Ureter (tissue), 1 donor: ENCODE measurements around the gene OTOG. TPM values are rescaled to one million over a fixed set of nuclear protein-coding genes. Genes with fewer than 3 reads are reported as not detected.

Experiments
- DNase-seq: peaks from one replicate; pipeline ENCODE4 v3.0.0-alpha.2; 2020; ENCODE audit warnings: low spot score
- total RNA-seq: library from RNA; stranded (reverse); gene quantifications from one replicate; pipeline ENCODE4 v1.2.4, GENCODE V29; 2023
- donor health status: DM: yes; HTN: yes; CAD: no.

Gene OTOG
- total RNA-seq, 1 donor from 2014 or later = 0.31 TPM

DNA sequence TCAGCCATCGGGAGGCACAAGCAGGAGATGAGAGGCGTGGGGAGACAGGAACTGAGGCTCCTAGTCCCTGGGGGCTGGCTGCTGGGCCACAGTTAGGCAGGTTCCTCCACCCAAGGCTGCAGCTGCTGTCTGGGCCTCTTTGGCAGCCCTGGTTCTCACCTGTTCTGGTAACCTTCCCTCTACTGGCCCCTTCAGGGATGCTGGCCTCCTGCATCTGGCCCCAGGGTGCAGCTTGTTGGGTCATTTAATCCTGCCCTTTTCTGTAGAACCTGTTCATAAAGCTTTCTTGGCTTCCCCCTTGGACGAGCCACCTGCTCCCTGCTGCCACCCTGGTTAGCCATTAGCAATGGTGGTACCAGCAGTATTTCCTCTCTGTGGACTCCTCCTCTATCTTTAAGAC is 8.3 kb upstream of the OTOG start:
- no peak for DNase-seq

DNA sequence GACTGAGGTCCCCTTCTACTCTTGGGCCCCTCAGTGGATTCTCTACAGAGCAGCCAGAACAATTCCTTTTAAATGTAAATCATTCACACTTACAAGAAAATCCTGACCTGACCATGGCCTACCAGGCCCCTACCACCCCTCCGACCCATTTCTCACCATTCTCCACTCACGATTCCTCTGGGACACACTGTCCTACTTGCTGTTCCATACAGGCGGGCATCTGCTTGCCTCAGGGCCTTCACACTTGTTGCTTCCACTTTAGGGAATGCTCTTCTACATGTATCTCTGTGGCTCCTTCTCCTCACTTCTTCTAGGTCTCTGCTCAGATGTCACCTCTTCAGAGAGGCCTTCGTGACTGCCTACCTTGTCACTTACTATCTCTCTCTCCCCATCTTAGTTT is 6.3 kb upstream of the OTOG start:
- no peak for DNase-seq

DNA sequence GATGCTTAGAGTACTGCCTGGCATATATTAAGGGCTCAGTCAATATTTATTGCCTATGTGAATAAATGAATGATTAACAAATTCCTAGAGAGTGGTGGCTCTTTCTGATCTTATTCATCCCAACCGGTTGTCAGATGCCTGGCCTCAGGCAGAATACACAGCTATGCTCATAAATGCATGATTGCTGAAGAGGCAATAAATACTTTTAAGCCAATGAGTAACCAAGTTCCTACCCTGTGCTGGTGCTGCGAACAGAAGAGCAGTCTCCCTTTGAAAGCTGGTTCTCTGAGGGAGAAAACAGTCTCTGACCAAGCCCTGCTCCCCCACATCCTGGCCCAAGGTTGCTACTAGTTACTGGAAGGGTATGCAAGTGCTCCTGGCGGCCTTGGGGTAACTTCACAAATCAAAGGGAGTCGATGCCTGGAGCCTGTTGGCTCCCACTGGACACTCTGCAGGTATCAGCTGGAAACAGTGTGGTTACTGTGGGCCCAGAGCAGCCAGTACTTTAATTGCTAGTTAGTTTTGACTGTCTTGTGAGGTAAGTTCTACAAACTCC is 5.7 kb upstream of the OTOG start:
- DNase-seq = no peak

DNA sequence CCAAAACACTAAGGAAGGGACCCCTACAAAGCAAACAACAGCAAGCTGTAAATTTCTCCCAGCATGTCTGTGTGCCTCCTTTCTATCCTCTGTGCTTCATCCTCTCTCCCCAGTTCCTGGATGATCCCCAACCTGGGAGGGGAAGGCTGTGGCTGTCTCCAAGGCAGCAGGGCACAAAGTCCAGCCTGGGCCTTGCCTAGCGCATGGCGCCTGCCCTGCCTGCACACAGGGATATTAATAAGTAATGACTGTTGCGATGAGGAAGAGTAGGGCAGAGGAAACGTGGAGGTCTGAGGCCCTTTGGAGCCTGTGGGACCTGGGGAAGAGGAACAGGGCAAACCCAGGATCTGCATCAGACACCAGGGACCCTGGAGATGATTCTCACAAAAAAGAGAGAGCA is 4.8 kb upstream of the OTOG start:
- DNase-seq = no peak

DNA sequence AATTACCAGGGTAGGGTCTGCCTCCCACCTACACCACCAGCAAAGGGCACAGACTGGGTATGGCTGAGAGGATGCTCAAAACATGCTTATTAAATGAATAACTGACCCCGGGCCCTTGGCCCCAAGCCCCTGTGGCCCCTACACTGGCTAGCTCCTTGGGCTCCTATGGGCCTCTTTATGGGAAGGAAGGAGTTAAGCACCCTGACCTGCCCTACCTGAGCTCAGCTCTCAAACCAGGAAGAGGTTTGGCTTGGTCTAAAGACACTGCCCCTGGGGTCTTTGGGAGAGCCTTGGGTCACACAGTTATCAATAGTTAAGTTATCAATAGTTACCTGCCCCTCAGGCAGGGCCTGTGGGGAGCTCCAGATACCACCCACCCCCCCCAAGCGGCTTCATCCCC is 4.0 kb upstream of the OTOG start:
- DNase-seq = no peak

DNA sequence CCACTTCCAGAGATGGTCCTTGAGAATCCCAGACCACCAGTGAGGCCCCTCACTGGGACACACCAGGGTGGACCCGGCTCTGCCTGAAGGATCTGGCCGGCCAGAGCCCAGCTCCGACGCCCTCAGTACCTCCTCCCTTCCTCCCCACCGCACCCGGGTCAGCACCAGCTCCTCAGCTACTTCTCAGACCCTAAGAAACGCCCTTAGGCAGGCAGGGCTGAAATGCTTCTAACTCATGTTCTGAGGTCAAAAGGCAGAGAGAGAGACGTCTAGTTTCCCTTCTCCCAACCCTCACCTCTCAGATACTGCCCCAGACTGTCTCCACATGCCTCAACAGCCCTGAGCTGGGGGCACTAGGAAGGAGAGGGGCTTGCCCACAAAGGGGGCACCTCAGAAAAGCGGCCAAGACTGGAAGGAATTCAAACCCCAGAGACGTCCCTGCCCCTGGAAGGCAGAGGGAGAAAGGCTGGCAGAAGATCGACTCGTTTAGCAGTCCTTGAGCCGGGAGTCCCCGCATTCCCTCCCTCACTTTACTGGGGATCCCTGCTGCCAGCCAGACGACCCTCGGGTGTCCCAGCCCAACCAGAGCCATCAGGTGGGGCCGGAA is 3.4 kb upstream of the OTOG start:
- DNase-seq = no peak

DNA sequence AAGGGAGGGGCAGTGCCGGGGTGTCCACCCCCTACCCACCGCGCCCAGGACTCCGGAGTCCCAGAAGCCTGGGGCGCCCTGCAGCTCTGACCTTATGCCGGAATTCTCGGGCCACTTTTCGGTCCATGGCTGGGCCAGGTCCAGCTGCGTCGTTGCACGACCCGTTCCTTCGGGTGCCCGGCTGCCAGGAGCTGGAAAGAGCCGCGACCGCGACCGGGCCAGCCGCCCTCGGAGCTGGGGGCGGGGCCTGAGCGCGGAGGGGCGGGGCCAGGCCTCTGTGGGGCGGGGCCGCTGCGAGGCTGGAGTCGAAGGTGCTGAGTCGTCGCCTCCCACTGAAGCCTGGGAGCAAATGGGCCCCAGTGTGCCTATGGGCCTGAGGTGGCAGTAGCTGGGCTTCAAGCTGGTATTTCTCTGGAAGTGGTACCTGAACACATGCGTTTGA is 2.9 kb upstream of the OTOG start, which contains the start of gene USH1C:
USH1C (minus strand) TSS at position 236 of the 442 bp plus-strand sequence; CDS start at position 127, 109 bp downstream.
- no peak for DNase-seq

DNA sequence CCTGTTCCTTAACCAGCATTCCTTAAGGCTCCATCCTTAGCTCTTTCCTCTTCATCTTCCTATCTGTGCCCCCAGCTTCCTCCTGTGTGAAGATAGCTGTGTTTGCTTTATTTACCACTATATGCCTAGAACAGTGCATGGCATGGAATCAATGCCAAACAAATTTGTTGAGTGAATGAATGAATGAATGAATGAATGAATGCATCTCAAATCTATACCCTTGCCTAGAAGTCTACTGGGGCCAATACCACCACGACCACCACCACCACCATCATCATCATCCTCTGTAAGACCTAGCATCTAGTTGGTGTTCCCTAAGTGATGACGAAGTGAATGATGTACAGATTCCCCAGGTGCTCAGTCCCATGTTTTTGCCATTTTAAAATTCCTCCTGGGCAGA is 819 bp upstream of the OTOG start:
- DNase-seq = no peak

DNA sequence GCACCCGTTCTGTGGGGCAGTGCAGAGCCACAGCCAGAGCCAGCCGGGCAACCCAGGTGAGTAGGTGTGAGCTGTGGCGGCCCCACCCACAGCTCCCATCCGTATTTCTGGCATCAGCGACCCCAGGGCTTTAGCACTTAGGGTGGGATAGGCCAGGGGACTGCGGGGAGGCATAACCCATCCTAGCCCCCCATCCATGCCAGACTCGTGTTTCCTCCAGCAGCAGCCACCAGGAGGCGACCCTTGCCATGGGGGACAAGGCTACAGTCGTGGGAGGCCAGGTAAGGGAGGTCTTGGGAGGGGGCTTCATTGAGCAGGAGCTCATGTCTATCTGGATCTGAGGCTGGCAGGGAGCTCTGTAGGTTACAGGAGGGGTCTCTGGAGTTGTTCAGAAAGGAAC is 873 bp downstream of the OTOG start:
- DNase-seq = no peak

DNA sequence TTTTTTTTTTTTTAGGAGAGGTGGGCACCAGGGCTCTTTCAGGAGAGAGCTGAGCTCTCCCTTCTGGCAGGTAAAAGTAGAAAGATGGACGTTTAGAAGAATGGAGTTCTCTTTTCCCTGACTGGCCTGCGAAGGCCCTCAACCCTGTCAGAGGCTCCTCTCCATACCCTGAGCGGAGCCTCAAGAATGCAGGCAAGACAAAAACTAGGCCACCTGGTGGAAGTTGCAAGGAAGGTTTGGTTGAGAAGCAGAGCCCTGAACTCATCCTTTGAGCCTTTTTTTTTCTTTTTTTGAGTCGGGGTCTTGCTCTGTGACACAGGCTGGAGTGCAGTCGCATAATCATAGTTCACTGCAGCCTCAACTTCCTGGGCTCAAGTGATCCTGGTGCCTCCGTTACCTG is 1.4 kb downstream of the OTOG start:
- no peak for DNase-seq

DNA sequence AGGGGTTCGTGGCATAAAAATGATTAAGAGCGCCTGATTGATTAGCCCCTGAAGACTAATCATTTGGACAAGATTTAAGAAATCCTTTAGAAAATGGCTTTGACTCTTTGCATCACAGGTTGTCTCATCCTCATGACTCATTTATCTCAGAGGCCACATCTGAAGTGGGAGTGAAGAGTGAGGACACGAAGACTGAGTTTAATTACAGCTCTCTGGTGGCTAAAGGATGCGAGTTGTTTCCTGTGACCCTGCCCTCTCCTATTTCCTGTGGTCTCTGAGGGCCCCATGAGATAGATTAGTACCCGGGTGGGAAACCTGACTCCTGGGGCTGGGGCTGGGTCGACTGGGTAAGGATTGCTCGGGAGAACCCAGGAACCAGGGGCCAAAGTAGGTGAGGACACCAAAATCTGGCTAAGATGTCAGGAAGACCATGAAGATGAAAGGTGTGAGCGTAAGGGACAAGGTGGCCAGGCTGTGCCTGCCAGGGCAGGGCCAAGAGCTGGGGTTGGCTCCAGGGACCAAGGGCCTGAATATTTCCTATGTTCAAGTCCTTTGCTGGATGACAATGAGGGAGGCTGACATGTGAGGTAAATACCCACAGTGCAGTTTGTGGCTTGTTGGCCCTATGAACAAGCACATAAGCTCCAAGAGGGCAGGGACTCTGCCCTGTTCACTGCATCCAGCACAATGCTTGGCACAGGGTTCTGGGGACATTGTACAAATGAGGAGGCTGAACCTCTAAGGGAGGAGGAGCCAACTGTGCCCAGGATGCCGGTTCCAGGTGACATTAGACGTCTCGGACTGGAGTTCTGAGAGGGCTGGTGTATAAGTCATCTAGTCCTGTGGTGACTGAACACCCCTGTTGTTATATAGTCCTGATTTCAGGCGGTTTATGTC is 3.6 kb downstream of the OTOG start:
- DNase-seq = no peak

DNA sequence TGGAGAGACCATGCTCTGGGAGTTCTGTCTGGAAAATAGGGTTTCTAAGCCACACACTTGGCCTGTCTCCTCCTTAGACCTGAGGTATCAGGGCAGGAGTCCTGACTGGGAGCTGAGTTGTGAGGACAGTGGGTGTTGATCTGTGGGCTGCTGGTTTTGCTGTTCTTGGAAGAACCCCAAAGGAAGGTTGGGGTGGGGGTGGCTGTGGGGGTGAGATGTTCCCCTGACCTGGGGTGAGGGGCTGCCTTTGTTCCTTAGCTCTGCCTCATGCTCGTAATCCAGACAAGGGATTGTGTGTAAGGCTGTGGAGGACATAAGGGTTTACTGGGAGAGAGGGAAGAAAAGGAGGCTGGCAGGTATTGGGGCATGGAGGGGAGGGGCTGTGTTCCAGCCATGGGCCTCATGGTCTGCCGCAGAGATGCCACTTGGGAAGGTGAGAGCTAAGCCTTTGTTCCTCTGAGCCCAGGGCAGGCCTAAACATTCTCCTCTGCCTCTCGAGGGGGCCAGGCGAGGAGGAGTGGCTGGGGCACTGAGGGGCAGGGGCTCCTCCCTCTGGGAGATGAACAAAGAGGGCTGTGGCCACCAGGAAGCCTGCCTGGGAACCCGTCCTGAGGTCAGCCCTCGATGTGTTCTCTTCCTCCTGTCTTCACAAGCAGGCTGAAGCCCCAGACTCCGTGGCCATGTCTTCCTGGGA is 4.4 kb downstream of the OTOG start:
- DNase-seq = no peak

DNA sequence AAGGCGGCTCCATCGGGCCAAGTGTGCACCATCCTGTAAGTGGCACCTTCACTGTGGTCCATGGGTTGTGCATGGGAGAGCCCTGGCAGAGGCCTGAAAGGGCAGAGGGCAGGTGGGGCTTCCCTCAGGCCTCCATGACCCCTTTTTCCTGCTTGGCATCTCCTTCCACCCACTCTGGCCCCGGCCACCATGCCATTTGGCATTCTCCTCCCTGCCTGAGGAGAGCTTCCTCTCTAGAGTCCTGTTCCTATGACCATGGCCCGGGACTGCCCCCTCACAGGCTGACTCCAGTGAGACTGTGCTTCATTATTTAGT is 4.9 kb downstream of the OTOG start:
- no peak for DNase-seq

DNA sequence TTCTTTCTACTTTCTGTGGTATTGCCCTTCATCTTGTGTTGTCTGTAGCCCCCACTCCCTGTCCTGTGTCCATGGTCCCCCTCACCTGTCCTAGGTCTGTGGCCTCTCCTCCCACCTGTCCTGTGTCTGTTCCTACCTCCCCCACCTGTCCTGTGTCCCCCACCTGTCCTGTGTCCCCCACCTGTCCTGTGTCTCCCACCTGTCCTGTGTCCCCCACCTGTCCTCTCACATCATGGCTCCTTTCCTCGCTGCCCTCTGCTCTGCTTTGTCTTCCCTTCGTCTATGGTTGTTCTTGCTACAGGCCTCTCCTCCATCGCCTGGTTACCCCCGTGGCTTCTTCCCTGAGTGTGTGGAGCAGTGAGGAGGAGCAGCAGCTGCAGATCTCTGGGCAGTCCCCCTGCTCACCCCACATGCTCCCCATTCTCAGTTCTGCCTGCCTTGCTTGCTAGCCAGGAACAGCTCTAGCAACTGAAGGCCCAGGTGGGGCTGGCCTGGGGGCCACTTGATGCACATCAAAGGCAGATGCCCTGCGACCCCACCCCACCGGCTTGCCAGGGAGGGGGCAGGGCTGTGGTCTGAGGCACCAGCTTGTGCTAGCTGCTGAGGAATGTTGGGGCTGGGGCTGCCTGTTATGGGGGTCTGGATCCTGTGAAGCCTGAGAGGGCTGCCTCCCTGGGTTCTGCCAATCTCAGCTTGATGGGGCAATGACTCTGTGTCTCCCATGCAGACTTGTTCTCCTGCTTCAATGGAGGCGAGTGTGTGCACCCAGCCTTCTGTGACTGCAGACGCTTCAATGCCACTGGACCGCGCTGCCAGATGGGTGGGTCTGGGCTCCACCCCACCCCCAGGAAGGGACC is 5.6 kb downstream of the OTOG start:
- DNase-seq = no peak

DNA sequence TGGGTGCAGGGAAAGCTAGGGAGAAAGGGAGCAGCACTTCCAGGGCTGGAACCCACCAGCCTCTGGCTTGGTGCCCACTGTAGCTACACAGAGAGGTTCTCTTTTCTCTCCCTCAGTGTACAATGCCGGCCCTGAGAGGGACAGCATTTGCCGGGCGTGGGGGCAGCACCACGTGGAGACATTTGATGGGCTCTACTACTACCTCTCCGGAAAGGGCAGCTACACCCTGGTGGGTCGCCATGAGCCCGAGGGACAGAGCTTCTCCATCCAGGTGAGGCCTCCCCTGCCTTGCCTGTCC is 6.1 kb downstream of the OTOG start:
- DNase-seq = no peak

DNA sequence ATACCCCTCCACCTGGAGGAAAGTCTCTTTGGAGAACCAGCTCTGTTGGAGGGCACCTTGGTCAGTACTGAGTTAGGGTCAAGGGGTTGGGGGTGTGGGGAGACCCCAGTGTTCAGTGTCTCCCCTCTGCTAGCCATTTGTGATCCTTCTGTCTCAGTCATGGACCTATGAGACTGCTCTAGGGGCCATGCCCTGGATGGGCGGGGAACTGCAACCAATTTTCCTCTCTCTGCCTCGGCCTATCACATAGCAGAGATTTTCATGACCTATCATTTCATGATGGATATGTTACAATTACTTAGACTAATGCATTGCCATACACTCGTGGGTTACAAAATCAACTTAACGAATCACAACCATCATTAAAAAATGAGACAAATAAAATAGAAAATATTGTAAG is 7.4 kb downstream of the OTOG start:
- no peak for DNase-seq

DNA sequence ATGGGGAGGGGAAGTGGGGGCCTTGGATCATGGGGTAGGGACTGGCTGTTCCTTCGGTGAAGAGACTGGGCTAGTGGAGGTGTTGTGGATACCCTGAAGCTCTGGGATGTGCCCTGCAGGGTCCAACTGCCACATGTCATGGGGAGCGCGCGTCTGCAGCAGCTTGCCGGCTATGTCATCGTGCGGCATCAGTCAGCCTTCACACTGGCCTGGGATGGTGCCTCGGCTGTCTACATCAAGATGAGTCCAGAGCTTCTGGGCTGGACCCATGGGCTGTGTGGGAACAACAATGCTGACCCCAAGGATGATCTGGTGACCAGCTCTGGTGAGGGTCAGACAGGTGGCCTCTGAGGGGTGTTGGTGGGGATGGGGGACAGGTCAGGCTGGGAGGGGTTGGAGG is 9.9 kb downstream of the OTOG start:
- no peak for DNase-seq

DNA sequence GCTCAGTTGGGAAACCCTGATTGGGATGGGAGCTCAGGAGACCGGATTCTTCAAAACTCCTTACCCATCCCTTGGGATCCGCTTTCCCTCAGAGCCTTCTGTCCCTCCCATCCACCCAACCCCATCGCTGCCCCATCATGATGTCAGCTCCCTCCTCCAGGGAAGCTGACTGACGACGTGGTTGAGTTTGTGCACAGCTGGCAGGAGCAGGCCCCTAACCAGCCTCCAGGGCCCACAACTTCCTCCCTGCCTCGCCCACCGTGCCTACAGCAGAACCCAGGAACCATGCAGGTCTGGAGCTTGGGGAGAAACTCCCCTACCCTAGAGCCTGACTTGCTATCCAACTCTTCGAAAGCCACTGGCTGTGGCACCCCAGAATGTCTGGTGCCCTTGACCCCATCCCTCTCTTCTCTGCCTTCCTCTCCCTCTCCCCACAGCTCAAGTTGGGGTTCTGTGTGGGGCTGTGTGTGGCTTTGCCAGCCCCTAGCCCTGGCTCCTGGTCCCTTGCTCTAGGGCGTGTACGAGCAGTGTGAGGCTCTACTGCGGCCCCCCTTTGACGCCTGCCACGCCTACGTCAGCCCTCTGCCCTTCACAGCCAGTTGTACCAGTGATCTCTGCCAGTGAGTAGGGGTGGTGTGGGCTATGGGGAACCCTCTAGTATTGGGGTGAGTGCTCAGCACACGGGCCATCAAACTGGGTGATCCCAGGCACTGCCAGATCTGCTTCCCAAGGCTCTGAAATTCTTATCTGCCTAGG is 11.1 kb downstream of the OTOG start:
- DNase-seq = no peak

DNA sequence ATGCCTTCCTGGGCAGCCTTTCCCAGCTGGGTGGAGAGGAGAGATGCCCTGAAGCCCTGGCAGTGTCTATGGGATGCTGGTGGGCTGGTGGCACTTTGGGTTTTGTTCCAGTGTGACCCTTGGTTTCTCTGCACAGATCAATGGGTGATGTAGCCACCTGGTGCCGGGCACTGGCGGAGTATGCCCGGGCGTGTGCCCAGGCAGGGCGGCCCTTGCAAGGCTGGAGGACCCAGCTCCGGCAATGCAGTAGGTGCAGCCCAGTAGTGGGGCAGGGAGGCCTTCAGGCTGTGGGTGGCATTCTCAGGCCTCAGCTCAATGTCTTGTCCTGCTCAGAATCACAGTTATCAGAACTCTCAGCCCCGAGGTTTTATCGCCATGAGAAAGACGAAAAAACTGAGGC is 11.9 kb downstream of the OTOG start:
- no peak for DNase-seq

DNA sequence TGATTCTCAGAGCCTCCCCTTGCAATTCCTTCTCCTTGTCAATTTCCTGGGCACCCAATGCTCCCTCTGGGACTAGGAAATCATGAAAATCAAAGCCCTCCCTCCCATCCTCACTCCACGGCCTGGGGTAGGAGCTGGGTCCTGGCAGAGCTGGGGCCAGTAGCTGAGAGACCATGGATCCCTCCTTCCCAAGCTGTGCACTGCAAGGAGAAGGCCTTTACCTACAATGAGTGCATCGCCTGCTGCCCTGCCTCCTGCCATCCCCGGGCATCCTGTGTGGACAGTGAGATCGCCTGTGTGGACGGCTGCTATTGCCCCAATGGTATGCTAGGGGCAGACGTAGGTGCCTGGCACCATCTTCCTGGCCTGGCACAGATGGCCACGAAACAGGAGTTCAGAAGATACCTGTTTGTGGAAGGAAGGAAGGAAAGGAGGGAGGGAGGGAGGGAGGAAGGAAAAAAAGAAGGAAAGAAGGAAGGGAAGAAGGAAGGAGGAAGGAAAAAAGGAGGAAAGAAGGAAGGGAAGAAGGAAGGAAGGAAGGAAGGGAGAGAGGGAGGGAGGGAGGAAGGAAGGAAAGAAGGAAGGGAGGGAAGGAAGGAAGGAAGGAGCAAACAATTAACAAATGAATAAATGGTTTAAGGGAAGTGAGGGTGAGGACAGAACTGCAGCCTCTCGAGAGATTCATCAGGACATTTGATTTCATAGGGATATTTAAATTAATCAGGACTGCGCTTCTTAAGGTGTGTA is 12.5 kb downstream of the OTOG start:
- DNase-seq = no peak
